OCI-LY1 (cell line): Measurements from ENCODE around the gene MT1E.

Experiments used
- EZH2 ChIP-seq: fragments of 200-600 bp; sonication (generic), shearing (Covaris generic); IDR thresholded peaks from 2 replicates; pipeline ENCODE4 v1.8.0; 2017; ENCODE audit warnings: borderline replicate concordance, mixed run types, mild to moderate bottlenecking, antibody characterized with exemption, low read length, moderate library complexity, mixed read lengths
- TF ChIP-seq, protein P1 (sequence below): fragments of 200-600 bp; sonication (generic), shearing (Covaris generic); IDR thresholded peaks from 2 replicates; pipeline ENCODE4 v1.5.1; 2017; ENCODE audit warnings: mild to moderate bottlenecking, antibody characterized with exemption, low read length, moderate library complexity, mixed read lengths

GRCh38 chr16:56576585-56577299 lies 48.8 kb upstream of the MT1E start:
- no peak for TF ChIP-seq EZH2
- TF ChIP-seq, protein P1, sequence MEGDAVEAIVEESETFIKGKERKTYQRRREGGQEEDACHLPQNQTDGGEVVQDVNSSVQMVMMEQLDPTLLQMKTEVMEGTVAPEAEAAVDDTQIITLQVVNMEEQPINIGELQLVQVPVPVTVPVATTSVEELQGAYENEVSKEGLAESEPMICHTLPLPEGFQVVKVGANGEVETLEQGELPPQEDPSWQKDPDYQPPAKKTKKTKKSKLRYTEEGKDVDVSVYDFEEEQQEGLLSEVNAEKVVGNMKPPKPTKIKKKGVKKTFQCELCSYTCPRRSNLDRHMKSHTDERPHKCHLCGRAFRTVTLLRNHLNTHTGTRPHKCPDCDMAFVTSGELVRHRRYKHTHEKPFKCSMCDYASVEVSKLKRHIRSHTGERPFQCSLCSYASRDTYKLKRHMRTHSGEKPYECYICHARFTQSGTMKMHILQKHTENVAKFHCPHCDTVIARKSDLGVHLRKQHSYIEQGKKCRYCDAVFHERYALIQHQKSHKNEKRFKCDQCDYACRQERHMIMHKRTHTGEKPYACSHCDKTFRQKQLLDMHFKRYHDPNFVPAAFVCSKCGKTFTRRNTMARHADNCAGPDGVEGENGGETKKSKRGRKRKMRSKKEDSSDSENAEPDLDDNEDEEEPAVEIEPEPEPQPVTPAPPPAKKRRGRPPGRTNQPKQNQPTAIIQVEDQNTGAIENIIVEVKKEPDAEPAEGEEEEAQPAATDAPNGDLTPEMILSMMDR, result peak; percentile 86
